A204.1 (cell line): Measurements from ENCODE around the gene SNRPA1.

Experiments
- FAIRE-seq: peaks from 2 replicates; lab custom pipeline; 2012; peaks lifted over from hg19 to GRCh38; lab: Jason Lieb, UNC

SNRPA1 gene

DNA sequence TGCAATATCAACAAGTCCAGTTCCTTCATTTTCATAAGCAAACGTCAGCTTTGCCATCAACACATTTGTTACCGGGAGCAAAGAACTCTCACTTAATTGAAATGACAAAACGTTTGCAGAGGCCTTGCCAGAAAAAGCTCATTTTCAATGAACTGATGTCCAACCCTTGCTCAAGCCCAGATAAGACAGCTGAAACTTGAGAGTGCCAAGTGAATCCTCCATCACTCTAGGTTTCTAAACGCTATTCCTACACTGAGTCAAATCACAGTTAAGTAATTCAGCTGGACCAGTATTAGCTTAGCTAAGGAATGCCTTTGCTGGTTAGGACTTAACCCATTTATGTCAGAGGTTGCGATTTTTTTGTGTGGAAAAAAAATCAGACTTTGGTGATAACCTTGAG is 54.7 kb downstream of the SNRPA1 start:
- FAIRE-seq = no peak

DNA sequence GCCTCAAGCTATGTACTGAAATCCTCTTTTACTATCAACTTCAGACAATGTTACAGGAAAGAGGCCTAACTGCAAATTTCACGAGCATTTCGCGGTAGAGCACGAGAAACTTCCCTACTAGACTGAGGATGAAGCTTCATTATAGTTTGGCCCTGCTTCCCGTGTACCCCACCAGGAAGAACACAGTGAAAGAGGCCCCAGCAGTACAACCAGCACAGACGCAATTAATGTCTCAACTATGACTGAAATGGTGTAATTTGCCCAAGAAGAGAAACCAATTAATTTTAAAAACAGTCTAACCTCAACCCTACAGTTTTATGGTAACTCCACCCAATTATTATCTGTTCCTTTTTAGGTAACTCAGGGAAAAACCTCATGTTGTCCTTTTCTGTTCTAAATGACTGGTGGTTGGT is 55.3 kb downstream of the SNRPA1 start:
- FAIRE-seq = no peak

GRCh38 chr15:101237251-101237650 is 57.8 kb downstream of the SNRPA1 start:
- no peak for FAIRE-seq

GRCh38 chr15:101233651-101234280 is 61.3 kb downstream of the SNRPA1 start:
- no peak for FAIRE-seq

DNA sequence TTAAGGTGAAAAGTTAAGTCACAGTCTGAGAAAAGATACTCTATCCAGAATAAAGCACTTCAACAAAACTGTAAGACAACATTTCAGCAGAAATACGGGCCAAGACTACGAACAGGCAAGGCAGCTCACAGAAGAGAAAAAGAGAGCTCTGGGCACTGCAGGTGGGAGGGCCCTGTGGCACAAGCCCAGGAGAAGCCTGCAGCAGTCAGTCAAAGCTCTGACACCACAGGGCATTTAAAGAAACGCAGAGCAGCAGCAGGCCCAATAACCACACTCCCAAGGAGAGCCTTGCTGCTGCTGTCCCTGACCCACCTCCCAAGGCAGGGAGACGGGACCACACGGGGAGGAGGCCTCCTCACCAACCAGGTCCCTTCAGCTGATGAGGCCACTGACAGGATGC is 62.4 kb downstream of the SNRPA1 start:
- FAIRE-seq = no peak
